Measurements from ENCODE around the gene SETDB2. TPM values are rescaled to one million over a fixed set of nuclear protein-coding genes. Genes with fewer than 3 reads are reported as not detected.

Gene SETDB2
- total and polyA plus RNA-seq, 2 of the 4 experiments (the other 2 are of a cell fraction) = 4.3 to 5.7 TPM

- POLR2A ChIA-PET (ENCODE audit: unreplicated experiment) = no interaction called here
- no peak overlapping the region for H2BK15ac ChIP-seq (ENCODE audit: low read depth, low read length)
- intact Hi-C loops (cut with micrococcal nuclease) (no loop called here), dilution Hi-C loops (cut with HindIII; ENCODE audit: low sequenced_read_pairs, unreplicated experiment) (no loop called here), in situ Hi-C loops (cut with MboI; ENCODE audit: low sequenced_read_pairs) (no loop called here)
- H2BK20ac ChIP-seq (ENCODE audit: low read depth, low read length) = no peak overlapping the region
- no peak overlapping the region for H2AK9ac ChIP-seq (replicated peaks; ENCODE audit: low read depth, low read length, poor library complexity)
- TF ChIP-seq CHD1 (IDR thresholded peaks at IDR 0.05; ENCODE audit: low read depth, low read length) (no peak), RCOR1 (IDR thresholded peaks at IDR 0.05; ENCODE audit: insufficient replicate concordance, low read length) (no peak), RAD21 (IDR thresholded peaks at IDR 0.05; ENCODE audit: low read length) (no peak), USF2 (IDR thresholded peaks at IDR 0.05; ENCODE audit: low read depth, low read length) (no peak), MAZ (IDR thresholded peaks at IDR 0.05; ENCODE audit: borderline replicate concordance, low read depth, low read length) (no peak), SMC3 (IDR thresholded peaks at IDR 0.05; ENCODE audit: low read depth, low read length) (no peak), RFX5 (IDR thresholded peaks at IDR 0.05; ENCODE audit: low read depth, low read length) (no peak), CTCF (conservative IDR thresholded peaks at IDR 0.05; ENCODE audit: low read depth, low read length) (no peak), POLR2A (IDR thresholded peaks at IDR 0.05; ENCODE audit: low read depth, low read length) (no peak), NFE2L2 (IDR thresholded peaks at IDR 0.05; ENCODE audit: low read depth, low read length) (no peak)
- no peak overlapping the region for H3K14ac ChIP-seq (replicated peaks; ENCODE audit: low read depth, low read length)
- ATAC-seq (ENCODE audit: low read depth) = no peak
- H3K18ac ChIP-seq (ENCODE audit: low read depth, low read length) = no peak overlapping the region
- no peak overlapping the region for H3K23ac ChIP-seq (ENCODE audit: low read depth, low read length)
- no peak overlapping the region for H4K5ac ChIP-seq (ENCODE audit: low read depth, low read length)
- no peak overlapping the region for H3K9ac ChIP-seq (ENCODE audit: low read depth, low read length)
- no peak overlapping the region for H3K27ac ChIP-seq (ENCODE audit: insufficient read depth, low read length)
- no peak overlapping the region for H2BK120ac ChIP-seq (ENCODE audit: low read depth, low read length)
- H2AFZ ChIP-seq (replicated peaks; ENCODE audit: low read length, poor library complexity) = no peak overlapping the region
- no peak overlapping the region for H4K91ac ChIP-seq (ENCODE audit: insufficient read depth, low read depth, low read length)
- H4K20me1 ChIP-seq (ENCODE audit: insufficient read depth, low read length) = no peaks in the 10 kb centered on the region
- H3K4ac ChIP-seq (ENCODE audit: low read depth, low read length) = no peak overlapping the region
- BruUV-seq (replicated peaks) = no TSS peak
- no peaks in the 10 kb centered on the region for H3K4me1 ChIP-seq (ENCODE audit: control insufficient read depth, insufficient read depth, low read length)
- H3K4me2 ChIP-seq (ENCODE audit: low read depth, low read length) = no peak overlapping the region
- H3K9me1 ChIP-seq (ENCODE audit: insufficient read depth, low read length) = no peaks in the 10 kb centered on the region
- H3K36me3 ChIP-seq (ENCODE audit: control insufficient read depth, insufficient read depth, low read length) = peaks cover 17% of the 10 kb centered on the region
- H3K56ac ChIP-seq (ENCODE audit: extremely low read depth, insufficient read depth, low read length) = no peak overlapping the region
- no peak overlapping the region for H3K4me3 ChIP-seq (ENCODE audit: insufficient read depth, low read depth, low read length)
- no peak overlapping the region for H4K8ac ChIP-seq (ENCODE audit: low read depth in 2 of 2, low read length in 2 of 2)
- no peak overlapping the region for H2BK5ac ChIP-seq (ENCODE audit: low read depth, low read length, poor library complexity, severe bottlenecking)
- H2AK5ac ChIP-seq (ENCODE audit: low read depth, low read length) = no peak overlapping the region
- no peak for DNase-seq
- peaks cover 2 to 11% of the 10 kb centered on the region in 2 experiments for H3K79me1 ChIP-seq (ENCODE audit: low read depth in 1 of 2, low read length in 2 of 2)
- WGBS, 2 experiments (ENCODE audit: extremely low coverage in 2 of 2, insufficient read length in 1 of 2) = no CpG with 5 or more reads among the region's 2 CpGs
- no peaks in the 10 kb centered on the region for H3K27me3 ChIP-seq (ENCODE audit: control insufficient read depth, insufficient read depth, low read length)
- CTCF ChIA-PET = no interaction called here
- H3K9me3 ChIP-seq (ENCODE audit: control insufficient read depth, insufficient read depth, low read length) = no peaks in the 10 kb centered on the region
Measured at GRCh38 chr13:49512578-49512977, 68.5 kb downstream of the SETDB2 start.

Data from IMR-90 (cell line).